HFFc6 (cell line): ENCODE data around the gene AGPAT3. TPM values are rescaled to one million over a fixed set of nuclear protein-coding genes. Genes with fewer than 3 reads are reported as not detected.

Source experiments
- DNase-seq: peaks from one replicate; pipeline ENCODE4 v3.0.0-alpha.2; 2018
- H3K27ac Mint-ChIP-seq: 2 replicates; pipeline ENCODE4 v1.8.0; 2020; ENCODE audit warnings: mild to moderate bottlenecking, mixed read lengths
- H3K27me3 Mint-ChIP-seq: 2 replicates; pipeline ENCODE4 v1.8.0; 2021; ENCODE audit warnings: mild to moderate bottlenecking, moderate library complexity, mixed read lengths; ENCODE audit not compliant: insufficient read depth
- H3K36me3 Mint-ChIP-seq: 2 replicates; pipeline ENCODE4 v1.8.0; 2021; ENCODE audit warnings: low read depth, mixed read lengths
- H3K4me1 Mint-ChIP-seq: 2 replicates; pipeline ENCODE4 v1.8.0; 2020; ENCODE audit warnings: low read depth, mixed read lengths
- H3K4me3 Mint-ChIP-seq: 2 replicates; pipeline ENCODE4 v1.8.0; 2020; ENCODE audit warnings: mild to moderate bottlenecking, moderate library complexity, mixed read lengths
- H3K9me3 Mint-ChIP-seq: 2 replicates; pipeline ENCODE4 v1.8.0; 2020; ENCODE audit warnings: mild to moderate bottlenecking, mixed read lengths
- CTCF ChIP-seq: fragments of 200-600 bp; sonication (generic); IDR thresholded peaks from 2 replicates; pipeline ENCODE4 v1.5.0; 2021; ENCODE audit warnings: antibody characterized with exemption, mild to moderate bottlenecking
- total RNA-seq, 6 experiments: library from RNA; stranded (reverse); fragmentation: NEBNext Ultra II Directional; extraction: Animal tissue kit (Norgen Biotek cat#: 25700); gene quantifications; 2 replicates in 1 of 6; 3 replicates in 5 of 6; pipeline ENCODE4 v1.2.3, GENCODE V29; 2021

The AGPAT3 gene
- total RNA-seq, 6 experiments from 2014 or later: 94.6 to 114 (median 97.8) TPM

GRCh38 chr21:43959231-43960116, 94.5 kb downstream of the AGPAT3 start:
- peaks cover 2% of the 10 kb centered on the region; the same call in 1 of the 2 replicates for H3K27me3 Mint-ChIP-seq

GRCh38 chr21:43961382-43961909, 96.4 kb downstream of the AGPAT3 start:
- Mint-ChIP-seq H3K4me1 (peaks cover 14% of the 10 kb centered on the region), H3K36me3 (peaks cover 29% of the 10 kb centered on the region), H3K9me3 (no peaks in the 10 kb centered on the region), H3K4me3 (no peak overlapping the region), H3K27ac (no peak overlapping the region), H3K27me3 (peaks cover 2% of the 10 kb centered on the region; the same call in 1 of the 2 replicates)
- no peak for DNase-seq
- no peak for TF ChIP-seq CTCF

More at GRCh38 chr21:43959231-43960116, 94.5 kb downstream of the AGPAT3 start:
- Mint-ChIP-seq H3K9me3 (no peaks in the 10 kb centered on the region), H3K27ac (no peak overlapping the region), H3K4me1 (peaks cover 14% of the 10 kb centered on the region), H3K4me3 (no peak overlapping the region), H3K36me3 (peaks cover 21% of the 10 kb centered on the region)
- no peak for DNase-seq
- TF ChIP-seq CTCF: no peak

GRCh38 chr21:43965911-43966585, 101.0 kb downstream of the AGPAT3 start:
- Mint-ChIP-seq H3K4me1 (peaks cover 9% of the 10 kb centered on the region), H3K27ac (no peak overlapping the region), H3K9me3 (no peaks in the 10 kb centered on the region), H3K4me3 (no peak overlapping the region), H3K36me3 (peaks cover 22% of the 10 kb centered on the region), H3K27me3 (peaks cover 2% of the 10 kb centered on the region; the same call in 1 of the 2 replicates)
- no peak for DNase-seq
- TF ChIP-seq CTCF: no peak

GRCh38 chr21:43966946-43967512, 102.0 kb downstream of the AGPAT3 start:
- H3K4me1 Mint-ChIP-seq: peaks cover 9% of the 10 kb centered on the region

More at GRCh38 chr21:43966946-43967512, 102.0 kb downstream of the AGPAT3 start:
- DNase-seq: no peak
- H3K27me3 Mint-ChIP-seq: peaks cover 2% of the 10 kb centered on the region; the same call in 1 of the 2 replicates
- H3K36me3 Mint-ChIP-seq: peaks cover 18% of the 10 kb centered on the region
- no peak overlapping the region for H3K4me3 Mint-ChIP-seq
- no peak for TF ChIP-seq CTCF
- no peaks in the 10 kb centered on the region for H3K9me3 Mint-ChIP-seq
- no peak overlapping the region for H3K27ac Mint-ChIP-seq
